GM23248 (cell line): ENCODE results near the gene GPHA2.

Experiments used
- EZH2 ChIP-seq: fragments of 200-600 bp; sonication (generic); IDR thresholded peaks from 2 replicates; pipeline ENCODE4 v1.6.1; 2018; ENCODE audit warnings: antibody characterized with exemption, mild to moderate bottlenecking; ENCODE audit not compliant: insufficient read depth, poor library complexity, severe bottlenecking
- EZH2phosphoT487 ChIP-seq: fragments of 200-600 bp; sonication (generic); IDR thresholded peaks from 2 replicates; pipeline ENCODE4 v1.6.1; 2018; ENCODE audit warnings: antibody characterized with exemption, moderate library complexity, mild to moderate bottlenecking, low read depth; ENCODE audit not compliant: insufficient read depth

DNA sequence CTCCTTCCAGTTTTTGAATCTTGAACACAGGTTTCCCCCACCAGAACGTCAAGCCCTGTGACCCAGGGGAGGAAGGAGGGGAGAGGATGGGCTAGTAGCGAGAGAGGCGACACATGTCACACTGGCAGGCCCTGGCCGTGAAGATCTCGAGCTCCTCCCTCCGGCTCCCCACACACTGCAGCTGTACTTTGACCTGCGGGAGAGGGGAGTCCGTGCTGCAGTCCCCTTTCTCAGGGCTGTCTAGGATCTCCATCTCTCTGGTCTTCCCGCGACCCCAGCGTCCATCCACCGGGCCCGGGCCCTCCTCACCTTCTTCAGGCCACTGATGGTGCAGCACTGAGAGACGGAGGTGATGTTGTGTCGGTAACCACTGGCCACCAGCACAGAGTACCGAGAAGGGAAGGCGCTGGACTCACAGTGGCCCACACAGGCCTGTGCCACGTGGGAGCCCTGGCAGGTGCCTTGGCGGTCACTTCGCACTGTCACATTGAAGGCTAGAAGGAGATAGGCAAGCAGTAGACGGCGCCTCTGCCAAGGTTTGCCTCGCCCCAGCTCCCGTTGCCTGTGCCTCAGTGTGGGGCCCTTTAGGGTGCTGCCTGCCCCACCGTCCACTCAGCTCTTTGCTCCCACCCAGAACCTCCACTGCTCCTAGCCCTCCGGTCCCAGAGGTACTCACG, 873 bp downstream of the GPHA2 start:
- TF ChIP-seq EZH2phosphoT487, result no peak
- no peak for TF ChIP-seq EZH2
